Measurements from ENCODE around the gene BMERB1. TPM values are rescaled to one million over a fixed set of nuclear protein-coding genes. Genes with fewer than 3 reads are reported as not detected.

The BMERB1 gene
- total RNA-seq, 1 experiment from 2014 or later: 80.0 TPM

DNA sequence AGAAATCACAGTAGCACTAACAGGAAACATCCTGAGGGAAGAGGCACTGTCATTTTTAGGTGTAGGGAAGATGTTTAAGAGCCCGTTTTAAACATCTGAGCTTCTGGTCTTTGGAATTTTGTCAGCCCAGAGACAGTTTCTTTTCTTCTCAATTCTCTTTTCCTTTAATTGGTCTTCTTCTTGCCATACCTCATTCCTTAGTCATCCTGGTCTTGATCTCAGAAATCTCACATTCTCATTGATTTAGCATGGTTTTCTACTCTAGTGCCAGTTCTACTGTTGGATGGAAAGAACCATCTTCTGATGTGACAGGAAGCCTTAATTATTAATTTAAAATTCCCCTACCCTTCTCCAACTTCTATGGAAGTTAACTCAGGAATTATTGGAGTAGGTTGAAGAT, 25.4 kb downstream of the BMERB1 start:
- Histone ChIP-seq H3K27ac (ENCODE audit: low read length) (no peak overlapping the region), H3K27me3 (ENCODE audit: control insufficient read depth, insufficient read depth, low read length) (no peaks in the 10 kb centered on the region), H3K9me3 (ENCODE audit: control insufficient read depth, insufficient read depth, low read depth, low read length) (no peaks in the 10 kb centered on the region), H3K4me3 (ENCODE audit: low read depth in 2 of 2, low read length in 2 of 2) (no peak overlapping the region), H3K36me3 (ENCODE audit: control insufficient read depth, insufficient read depth, low read length) (no peaks in the 10 kb centered on the region), H3K4me1 (ENCODE audit: control insufficient read depth, insufficient read depth, low read length) (peaks cover 4% of the 10 kb centered on the region; the same call in 1 of the 2 replicates)
- TF ChIP-seq CTCF (IDR thresholded peaks at IDR 0.05) (no peak), TCF7L2 (IDR thresholded peaks at IDR 0.05; ENCODE audit: low read depth, low read length) (no peak), POLR2AphosphoS5 (IDR thresholded peaks at IDR 0.05; ENCODE audit: low read depth, low read length) (no peak), REST (IDR thresholded peaks at IDR 0.05; ENCODE audit: insufficient read depth in 1 of 2, low read depth in 2 of 2, low read length in 1 of 2) (no peak), SIN3A (IDR thresholded peaks at IDR 0.05; ENCODE audit: borderline replicate concordance, insufficient read depth, low read depth, low read length) (no peak)
- POLR2A ChIA-PET: no interaction called here
- ATAC-seq (no peak), DNase-seq (ENCODE audit: low read depth, low spot score) (no peak)
- intact Hi-C loops (cut with micrococcal nuclease; ENCODE audit: unreplicated experiment) (no loop called here), in situ Hi-C loops (cut with HindIII; ENCODE audit: low pct_unique_long_range_greater_than_20kb, low sequenced_read_pairs) (no loop called here)
- CTCF ChIA-PET: no interaction called here
- BruUV-seq (replicated peaks): no TSS peak

DNA sequence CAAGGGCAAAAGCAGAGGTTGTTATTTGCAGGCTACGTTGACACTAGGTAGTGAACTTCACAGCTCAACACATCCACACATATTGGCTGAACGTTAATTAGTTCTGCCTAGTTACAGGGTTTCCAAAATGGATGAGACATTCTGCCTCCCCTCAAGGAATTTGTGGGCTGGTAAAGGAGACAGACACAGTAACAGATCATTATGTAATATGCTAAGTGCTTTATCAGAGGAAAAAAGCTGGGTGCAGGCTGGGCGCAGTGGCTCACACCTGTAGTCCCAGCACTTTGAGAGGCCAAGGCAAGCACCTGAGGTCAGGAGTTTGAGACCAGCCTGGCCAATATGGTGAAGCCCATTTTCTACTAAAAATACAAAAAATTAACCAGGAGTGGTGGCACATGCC, 26.2 kb downstream of the BMERB1 start:
- in situ Hi-C loops (cut with HindIII; ENCODE audit: low pct_unique_long_range_greater_than_20kb, low sequenced_read_pairs): no loop called here
- H3K4me1 ChIP-seq (ENCODE audit: control insufficient read depth, insufficient read depth, low read length): peaks cover 4% of the 10 kb centered on the region; the same call in 1 of the 2 replicates
- no TSS peak for BruUV-seq (replicated peaks)

More for the DNA sequence above, 26.2 kb downstream of the BMERB1 start:
- no peaks in the 10 kb centered on the region for H3K27me3 ChIP-seq (ENCODE audit: control insufficient read depth, insufficient read depth, low read length)
- no peak overlapping the region for H3K27ac ChIP-seq (ENCODE audit: low read length)
- intact Hi-C loops (cut with micrococcal nuclease; ENCODE audit: unreplicated experiment): no loop called here
- no peaks in the 10 kb centered on the region for H3K36me3 ChIP-seq (ENCODE audit: control insufficient read depth, insufficient read depth, low read length)
- no peak for ATAC-seq
- H3K4me3 ChIP-seq (ENCODE audit: low read depth in 2 of 2, low read length in 2 of 2): no peak overlapping the region
- no peaks in the 10 kb centered on the region for H3K9me3 ChIP-seq (ENCODE audit: control insufficient read depth, insufficient read depth, low read depth, low read length)
- CTCF ChIA-PET: interaction anchor here (0.7 kb wide), 1 partner anchor 9 kb away, joined by 3 read pairs; no protein-coding TSS in a partner anchor
- TF ChIP-seq TCF7L2 (IDR thresholded peaks at IDR 0.05; ENCODE audit: low read depth, low read length) (no peak), REST (IDR thresholded peaks at IDR 0.05; ENCODE audit: insufficient read depth in 1 of 2, low read depth in 2 of 2, low read length in 1 of 2) (no peak), SIN3A (IDR thresholded peaks at IDR 0.05; ENCODE audit: borderline replicate concordance, insufficient read depth, low read depth, low read length) (no peak), POLR2AphosphoS5 (IDR thresholded peaks at IDR 0.05; ENCODE audit: low read depth, low read length) (no peak), CTCF (IDR thresholded peaks at IDR 0.05) (no peak)
- DNase-seq (ENCODE audit: low read depth, low spot score): no peak
- POLR2A ChIA-PET: no interaction called here
